Right kidney (tissue), 9 donors: ENCODE results near the gene TMEM92.

Source experiments
- DNase-seq: peaks from one replicate; pipeline ENCODE4 v3.0.0-alpha.2; 2016
- long read RNA-seq, 8 donors: transcript quantifications; one replicate each; lab custom pipeline, GENCODE V29; 2026

TMEM92 gene
- long read RNA-seq, donor 1, partial matches to known transcripts: 0 of 1 reads
- long read RNA-seq, donor 1, other reads (novel, unspliced or antisense): 0 of 1 reads
- long read RNA-seq, donor 2: 0 reads
- long read RNA-seq, donor 3, partial matches to known transcripts: 0 of 1 reads
- long read RNA-seq, donor 3, other reads (novel, unspliced or antisense): 0 of 1 reads
- long read RNA-seq, donor 4, partial matches to known transcripts: 0 of 1 reads
- long read RNA-seq, donor 4, other reads (novel, unspliced or antisense): 0 of 1 reads
- long read RNA-seq, donor 5, partial matches to known transcripts: 0 of 1 reads
- long read RNA-seq, donor 5, other reads (novel, unspliced or antisense): 0 of 1 reads
- long read RNA-seq, donor 6, partial matches to known transcripts: 0 of 1 reads
- long read RNA-seq, donor 6, other reads (novel, unspliced or antisense): 0 of 1 reads
- long read RNA-seq, donor 7: 0 reads
- long read RNA-seq, donor 8, partial matches to known transcripts: 0 of 1 reads
- long read RNA-seq, donor 8, other reads (novel, unspliced or antisense): 0 of 1 reads

DNA sequence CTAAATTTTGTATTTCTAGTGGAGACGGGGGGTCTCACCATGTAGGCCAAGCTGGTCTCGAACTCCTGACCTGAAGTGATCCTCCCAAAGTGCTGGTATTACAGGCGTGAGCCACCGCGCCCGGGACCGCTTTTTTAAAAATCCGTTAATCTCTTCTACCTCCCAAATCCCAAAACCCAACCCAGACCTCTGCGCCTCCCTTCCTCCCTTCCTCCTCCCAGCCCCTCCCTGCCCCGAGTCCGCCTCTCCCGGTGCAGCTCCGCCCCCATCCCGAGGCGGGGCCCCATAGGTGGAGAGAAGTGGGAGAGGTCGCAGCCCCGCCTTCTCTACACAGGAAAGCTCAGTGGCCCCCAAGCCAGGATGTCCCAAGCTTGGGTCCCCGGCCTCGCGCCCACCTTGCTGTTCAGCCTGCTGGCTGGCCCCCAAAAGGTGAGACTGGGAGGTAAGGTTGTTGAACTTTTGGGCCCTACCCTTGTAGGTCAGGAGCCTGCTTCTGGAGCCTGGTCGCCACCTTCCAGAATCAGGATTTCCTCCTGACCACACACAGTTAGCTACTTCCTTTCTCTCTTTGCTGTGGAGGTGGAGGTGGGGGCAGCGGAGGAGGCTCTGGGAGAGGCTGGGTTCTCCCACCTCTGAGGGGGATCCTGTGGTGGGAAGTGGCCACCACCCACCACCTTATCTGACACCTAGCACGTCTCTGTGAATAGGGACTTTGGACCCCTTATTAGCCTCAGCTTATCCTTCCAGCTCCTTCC, at the start of gene TMEM92:
TSS of gene TMEM92 (plus strand) at position 325 of the 755 bp plus-strand sequence. CDS start at position 361, 36 bp downstream.
- no peak for DNase-seq

DNA sequence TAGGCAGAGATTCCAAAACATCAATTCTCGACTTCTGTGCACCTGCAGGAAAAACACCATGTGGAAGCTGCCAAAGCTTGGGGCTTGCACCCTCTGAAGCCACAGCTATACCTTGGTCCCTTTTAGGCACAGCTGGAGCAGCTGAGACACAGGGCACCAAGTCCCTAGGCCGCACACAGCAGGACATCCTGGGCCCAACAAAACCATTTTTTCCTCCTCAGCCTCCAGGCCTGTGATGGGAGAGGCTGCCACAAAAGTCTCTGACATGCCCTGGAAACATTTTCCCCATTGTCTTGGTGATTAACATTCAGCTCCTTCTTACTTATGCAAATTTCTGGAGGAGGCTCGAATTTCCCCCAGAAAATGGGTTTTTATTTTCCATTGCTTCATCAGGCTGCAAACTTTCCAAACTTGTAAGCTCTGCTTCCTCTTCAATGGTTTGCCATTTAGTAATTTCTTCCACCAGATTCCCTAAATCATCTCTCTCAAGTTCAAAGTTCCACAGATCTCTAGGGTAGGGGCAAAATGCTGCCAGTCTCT, 48.5 kb upstream of the TMEM92 start:
- no peak for DNase-seq

DNA sequence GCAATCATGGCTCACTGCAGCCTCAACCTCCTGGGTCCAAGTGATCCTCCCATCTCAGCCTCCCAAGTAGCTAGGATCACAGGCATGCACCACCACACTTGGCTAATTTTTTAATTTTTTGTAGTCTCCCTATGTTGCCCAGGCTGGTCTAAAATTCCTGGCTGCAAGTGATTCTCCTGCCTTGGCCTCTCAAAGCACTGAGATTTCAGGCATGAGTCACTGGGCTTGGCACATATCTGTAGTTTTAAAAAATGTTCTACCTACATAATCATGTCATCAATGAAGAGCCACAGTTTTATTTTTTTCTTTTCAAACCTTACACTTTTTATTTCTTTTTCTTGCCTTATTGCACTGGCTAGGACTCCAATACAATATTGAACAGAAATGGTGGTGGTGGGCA, 39.7 kb upstream of the TMEM92 start:
- no peak for DNase-seq

DNA sequence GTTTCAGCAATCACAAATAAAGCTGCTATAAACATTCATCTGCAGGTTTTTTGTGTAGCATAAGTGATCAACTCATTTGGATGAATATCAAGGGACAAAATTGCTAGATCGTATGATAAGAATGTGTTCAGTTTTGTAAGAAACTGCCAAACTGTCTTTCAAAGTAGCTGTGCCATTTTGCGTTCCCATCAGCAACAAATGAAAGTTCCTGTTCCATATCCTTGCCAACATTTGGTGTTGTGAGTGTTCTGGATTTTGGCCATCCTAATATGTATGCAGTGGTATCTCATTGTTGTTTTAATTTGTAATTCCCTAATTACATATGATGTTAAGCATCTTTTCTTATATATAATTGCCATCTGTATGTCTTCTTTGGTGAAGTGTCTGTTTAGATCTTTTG, 36.4 kb upstream of the TMEM92 start:
- no peak for DNase-seq

DNA sequence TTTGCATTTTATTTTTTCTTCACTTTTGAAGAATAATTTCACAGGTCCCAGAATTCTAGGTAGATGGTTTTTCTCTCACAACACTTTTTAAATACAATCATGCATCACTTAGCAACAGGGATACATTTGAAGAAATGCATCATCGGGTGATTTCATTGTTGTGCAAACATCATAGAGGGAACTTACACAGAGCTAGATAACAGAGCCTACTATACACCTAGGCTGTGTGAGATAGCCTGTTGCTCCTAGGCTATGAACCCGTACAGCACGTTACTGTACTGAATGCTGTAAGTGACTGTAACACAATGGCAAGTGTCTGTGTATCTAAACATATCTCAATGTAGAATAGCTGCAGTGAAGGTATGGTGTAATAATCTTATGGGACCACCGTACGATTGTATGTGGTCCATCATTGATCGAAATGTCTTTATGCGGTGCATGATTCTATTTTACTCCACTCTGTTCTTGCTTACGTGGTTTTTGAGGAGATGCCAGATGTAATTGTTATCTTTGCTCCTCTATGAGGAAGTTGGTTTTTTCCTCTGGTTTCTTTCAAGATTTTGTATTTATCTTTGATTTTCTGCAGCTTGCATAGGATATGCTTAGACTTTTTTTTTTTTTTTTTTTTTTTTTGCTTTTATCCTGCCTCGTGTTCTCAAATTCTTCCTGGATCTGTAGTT, 35.5 kb upstream of the TMEM92 start:
- DNase-seq: no peak

DNA sequence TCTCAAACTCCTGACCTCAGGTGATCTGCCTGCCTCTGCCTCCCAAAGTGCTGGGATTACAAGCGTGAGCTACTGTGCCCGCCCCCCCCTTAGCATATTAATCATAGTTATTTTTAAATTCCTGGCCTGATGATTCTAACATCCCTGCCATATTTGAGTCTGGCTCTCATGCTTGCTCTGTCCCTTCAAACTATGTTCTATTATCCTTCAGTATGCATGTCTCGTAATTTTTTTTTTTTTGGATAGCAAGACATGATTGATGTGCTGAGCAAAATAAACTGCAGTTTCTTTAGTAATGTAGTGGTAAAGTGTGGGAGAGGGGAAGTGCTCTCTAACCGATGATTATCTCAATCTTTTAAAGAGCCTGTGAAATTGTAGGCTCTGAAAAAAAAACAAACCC, 34.3 kb upstream of the TMEM92 start:
- no peak for DNase-seq

DNA sequence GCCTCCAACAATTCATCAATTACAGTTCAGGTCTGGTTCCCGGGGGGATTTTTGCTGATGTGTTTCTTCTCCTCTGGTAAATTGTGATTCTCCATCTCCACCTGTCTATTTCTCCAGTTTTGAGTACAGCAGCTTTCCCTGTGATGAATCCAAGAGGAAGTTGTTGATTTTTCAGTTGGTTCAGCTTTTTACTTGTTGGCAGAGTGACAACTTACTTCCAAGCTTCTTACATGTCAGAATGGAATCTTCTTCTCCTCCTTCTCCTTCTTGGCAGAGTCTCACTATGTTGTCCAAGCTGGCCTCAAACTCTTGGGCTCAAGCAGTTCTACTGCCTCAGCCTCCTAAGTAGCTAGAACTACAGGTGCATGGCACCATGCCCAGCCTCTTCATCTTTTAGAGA, 33.4 kb upstream of the TMEM92 start:
- DNase-seq: no peak

DNA sequence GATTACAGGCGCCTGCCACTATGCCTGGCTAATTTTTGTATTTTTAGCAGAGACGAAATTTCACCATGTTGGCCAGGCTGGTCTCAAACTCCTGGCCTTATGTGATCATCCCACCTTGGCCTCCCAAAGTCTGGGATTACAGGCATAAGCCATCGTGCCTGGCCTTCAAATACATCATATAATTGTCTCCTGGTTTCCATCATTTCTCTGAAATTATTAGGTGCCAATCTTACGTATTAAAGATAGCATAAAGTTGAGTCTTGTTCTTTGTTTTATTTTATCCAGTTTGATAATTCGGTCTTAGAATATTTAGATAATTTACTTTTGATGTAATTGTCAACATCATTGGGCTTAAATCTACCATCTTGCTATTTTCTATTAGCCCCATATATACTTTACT, 32.8 kb upstream of the TMEM92 start:
- no peak for DNase-seq

DNA sequence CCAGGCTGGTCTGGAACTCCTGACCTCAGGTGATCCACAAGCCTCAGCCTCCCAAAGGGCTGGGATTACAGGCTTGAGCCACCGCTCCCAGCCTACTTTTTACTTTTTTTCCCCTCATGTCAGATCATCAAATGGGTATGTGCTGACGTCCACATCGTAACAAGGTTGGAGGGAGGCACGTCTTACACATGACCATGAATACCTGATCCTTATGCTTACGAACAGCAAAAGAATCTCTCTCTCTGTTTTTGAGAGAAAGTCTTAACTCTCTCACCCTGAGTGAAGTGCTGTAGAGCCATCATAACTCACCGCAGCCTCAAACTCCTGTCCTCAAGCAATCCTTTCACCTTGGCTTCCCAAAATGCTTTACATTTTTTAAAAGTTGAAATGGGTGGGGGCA, 29.5 kb upstream of the TMEM92 start:
- DNase-seq: no peak

DNA sequence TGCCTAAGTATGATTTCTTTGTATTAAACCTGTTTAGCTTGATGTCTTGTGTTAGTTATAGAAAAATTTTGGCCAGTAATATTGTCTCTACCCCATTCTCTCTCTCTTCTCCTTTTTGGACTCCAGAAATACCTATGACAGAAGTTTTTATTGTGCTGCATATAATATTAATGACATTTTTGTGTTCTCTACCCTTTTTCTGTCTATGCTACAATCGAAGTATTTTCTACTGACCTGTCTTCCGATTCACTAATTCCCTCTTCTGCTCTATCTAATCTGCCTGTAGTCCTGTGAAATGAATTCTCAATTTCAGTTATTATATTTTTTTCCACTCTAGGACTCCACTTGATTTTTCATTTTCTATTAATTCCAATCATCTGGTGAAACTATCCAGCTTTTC, 26.0 kb upstream of the TMEM92 start:
- no peak for DNase-seq

DNA sequence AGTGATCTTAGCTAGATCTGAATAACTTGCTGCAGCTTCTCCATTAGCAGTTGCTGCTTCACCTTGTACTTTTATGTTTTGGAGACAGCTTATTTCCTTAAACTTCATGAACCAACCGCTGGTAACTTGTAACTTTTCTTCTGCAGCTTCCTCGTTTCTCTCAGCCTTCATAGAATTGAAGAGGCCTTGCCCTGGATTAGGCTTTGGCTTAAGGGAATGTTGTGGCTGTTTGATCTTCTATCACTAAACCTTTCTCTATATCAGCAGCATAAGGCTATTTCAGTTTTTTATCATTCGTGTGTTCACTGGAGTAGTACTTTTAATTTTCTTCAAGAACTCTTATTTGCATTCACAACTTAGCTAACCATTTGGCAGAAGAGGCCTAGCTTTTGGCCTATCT, 21.5 kb upstream of the TMEM92 start:
- DNase-seq: no peak

DNA sequence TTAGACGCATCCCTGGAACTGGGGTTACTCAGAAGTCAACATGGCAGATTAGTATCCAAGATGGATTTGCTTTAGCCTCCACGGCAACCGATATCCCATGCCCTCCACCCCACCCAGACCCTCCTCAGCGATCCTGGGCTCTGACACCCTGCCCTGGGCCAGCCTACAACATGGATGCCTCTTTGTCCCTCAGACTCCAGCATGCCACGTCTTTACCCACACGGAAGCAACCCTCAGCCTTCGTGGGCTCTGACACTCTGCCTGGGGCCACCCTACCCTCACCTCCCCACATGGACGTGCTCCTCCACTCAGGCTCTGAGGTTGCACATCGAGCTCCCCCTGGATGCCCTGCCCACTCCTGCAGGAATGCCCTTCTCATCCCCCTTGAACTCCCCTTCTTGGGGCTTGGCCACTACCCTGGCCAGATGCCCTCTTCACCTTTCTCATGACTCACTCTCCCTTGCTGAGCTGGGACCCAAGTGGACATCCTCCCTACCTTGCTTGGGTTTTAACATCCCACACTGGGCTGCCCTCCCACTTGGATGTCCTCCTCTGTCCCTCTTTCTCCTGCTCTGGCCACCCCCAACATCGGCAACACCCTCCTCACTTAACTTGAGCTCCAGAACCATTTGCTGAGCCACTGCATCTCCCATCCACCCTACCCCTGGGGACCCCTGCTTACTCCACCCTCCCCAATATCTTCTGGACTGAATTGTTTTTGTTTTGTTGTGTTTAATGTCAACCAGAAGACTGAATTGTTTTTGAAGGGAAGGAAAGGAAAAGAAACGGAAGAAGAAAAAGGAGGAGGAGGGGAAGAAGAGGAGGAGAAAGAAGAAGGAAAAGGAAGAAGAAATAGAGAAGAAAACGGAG, 18.3 kb upstream of the TMEM92 start:
- no peak for DNase-seq

DNA sequence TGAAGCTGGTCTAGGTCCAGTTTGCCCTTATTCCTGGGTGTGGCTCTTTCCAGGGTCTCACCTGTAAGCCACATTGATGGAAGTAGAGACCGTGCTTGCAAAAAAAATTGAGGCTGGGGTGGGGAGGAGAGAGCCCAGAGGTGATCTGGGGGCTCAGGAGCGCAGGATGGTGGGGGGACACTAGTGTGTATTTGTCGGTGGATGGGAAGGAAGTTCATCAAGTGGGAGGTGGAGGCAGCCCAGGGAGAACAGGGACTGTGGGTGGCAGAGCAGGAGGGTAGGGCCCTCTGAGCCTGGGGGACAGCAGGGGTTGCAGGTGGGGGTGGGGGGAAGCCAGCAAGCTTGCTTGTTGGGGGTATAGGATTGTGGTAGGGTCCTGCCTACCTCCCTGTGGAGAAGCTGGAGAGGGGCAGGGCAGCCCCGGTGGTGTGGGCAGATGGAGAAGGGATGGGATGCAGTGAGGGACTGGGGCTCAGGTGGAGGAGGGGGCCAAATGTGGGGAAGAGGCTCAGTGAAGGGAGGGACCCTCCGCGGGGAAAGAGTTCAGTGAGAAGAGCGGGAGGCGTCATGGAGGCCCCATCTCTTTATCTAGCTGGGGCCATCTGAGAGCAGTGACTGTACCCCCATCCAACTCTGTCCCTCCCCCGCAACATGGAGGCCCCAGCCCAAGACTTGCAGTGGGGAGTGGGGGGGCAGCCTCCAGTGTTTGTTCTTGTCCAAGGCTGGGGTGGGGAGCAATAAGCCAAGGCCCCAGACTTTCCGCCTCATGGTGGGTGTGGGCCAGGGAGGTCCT, 17.2 kb upstream of the TMEM92 start:
- DNase-seq: no peak

DNA sequence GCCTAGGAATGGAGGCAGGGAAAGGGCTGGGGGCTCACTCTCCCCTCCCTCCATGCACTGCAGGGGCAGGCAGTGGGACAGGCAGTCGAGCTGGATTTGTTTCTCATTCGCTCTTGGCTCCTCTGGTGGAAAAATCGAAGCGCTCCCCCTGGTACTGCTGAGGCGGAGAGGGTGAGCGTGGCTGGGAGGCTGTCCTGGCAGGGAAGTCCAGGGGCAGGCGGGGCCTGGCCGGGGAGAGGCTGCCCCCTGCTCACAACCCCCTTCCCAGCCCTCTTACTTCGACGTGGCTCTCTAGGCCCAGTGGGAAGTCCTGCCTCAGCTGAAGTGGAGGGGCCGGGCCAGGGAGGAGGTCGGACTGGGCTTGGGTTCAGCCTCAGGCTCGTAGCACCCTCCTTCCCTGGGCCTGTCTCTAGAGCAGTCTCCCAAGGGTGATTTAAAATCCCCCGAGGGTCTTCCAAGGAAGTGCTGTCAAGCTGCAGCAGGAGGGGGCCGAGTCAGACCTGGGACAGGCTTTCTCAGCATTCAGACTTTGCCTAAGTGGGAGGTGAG, 16.5 kb upstream of the TMEM92 start:
- no peak for DNase-seq

DNA sequence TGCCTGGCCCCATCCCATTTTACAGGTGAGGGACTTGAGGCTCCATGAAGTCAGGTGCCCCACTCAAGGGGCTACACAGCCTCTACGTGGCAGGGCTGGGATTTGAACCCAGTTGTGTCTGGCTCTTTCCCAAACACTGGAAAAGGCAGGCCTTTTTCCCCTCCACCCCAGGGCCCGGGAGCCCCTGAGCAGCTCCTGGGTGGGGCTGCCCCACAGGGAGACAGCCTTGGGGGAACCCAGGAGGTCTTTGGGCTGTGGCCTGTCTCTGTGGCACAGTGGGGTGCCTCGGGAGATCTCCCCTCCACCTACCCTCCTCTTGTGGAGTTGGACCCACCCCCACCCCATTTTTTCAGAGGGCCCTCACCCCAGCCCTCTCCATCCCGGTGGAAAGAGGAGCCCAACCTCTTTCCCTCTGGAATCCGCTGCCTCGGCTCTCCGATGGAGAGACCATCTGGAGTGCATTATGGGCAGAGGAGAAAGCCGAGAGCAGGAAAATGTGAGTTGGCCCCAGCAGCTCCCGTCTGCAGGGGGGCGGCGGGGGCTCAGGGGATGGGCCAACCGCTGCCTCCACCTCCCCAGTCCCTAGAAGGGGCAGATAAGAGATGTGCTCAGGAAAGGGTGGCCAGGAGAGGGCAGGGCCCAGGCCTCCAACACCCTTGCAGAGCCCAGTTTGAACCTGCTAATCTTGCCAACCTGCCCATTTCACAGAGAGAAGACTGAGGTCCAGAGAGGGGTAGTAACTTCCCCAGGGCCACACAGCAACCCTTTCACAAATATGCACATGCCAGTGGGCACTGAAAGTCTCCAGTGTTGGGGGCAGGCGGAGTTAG, 15.4 kb upstream of the TMEM92 start:
- DNase-seq: no peak

DNA sequence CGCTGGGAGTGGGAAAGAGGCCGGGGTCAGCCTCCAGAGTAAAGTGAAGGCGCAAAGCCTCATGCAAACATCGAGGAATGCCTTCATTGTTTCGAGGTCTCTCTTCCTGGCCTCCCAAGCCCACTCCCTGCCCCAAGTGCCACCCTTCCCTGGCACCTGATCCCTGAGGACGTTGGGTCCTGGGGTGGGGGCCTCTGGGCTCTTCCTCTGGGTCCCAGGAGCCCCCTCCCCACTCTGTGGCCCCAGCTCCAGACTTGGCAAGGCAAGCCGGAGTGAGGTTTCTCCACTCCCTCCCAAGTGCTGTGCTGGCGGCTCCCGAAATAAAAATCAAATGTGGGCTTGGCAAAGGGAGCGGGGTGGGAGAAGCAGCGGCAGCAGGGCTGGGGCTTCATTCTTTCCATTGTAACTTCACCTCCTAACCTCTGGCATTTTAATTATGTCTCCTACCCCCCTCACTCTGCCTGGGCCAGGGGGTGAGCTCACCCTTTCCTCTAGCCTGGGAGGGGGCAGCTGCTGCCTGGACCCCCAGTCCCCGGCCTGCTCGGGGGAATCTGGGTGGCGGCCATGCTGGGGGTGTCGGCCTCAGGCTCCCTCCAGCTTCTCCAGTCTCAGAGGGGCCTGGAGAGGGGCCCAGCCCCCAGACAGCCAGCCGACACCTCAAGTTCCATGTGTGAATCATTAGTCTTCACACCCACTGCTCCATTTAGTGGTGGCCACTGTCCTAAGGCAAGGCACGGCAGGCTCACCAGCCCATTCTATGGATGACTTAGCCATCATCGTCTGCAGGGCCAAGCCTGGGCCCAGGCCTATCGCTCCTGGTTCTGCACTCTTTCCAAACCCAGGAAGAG, 14.6 kb upstream of the TMEM92 start:
- DNase-seq: no peak

DNA sequence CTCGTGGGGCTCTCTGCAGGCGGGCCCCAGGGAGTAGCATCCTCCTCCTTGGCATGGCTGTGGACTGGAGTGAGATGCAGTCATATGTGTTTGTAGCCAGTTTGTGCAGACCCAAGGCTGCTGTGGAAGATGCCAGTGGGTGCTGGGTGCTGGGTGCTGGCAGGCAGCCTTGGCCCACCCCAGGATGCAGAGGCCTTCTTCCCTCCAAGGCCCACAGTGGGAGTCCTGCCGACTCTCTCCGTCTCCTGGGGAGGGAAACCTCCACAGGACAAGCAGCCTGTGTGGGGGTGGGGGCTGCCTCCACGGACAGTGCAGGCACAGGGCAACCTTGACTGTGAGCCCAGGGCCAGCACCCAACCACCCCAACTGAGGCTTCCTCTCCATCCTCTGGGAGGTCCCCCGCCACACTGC, 13.8 kb upstream of the TMEM92 start:
- DNase-seq: no peak
